Upper lobe of right lung (tissue), 1 donor: Measurements from ENCODE around the gene MYO7A. TPM values are rescaled to one million over a fixed set of nuclear protein-coding genes. Genes with fewer than 3 reads are reported as not detected.

Experiments used
- ATAC-seq: fragments of 200-7000 bp; cut with Tn5 transposase; one replicate; pipeline ENCODE4 v1.9.1; 2020; ENCODE audit warnings: mild to moderate bottlenecking, moderate library complexity
- DNase-seq: peaks from one replicate; pipeline ENCODE4 v3.0.0-alpha.2; 2020
- H3K27ac ChIP-seq: fragments of 200-600 bp; one replicate; pipeline ENCODE4 v1.8.0; 2022
- H3K27me3 ChIP-seq: fragments of 200-600 bp; one replicate; pipeline ENCODE4 v1.8.0; 2022; ENCODE audit warnings: mild to moderate bottlenecking
- H3K36me3 ChIP-seq: fragments of 200-600 bp; one replicate; pipeline ENCODE4 v1.8.0; 2022
- H3K4me1 ChIP-seq: fragments of 200-600 bp; one replicate; pipeline ENCODE4 v1.8.0; 2022
- H3K4me3 ChIP-seq: fragments of 200-600 bp; one replicate; pipeline ENCODE4 v1.8.0; 2022; ENCODE audit warnings: mild to moderate bottlenecking
- H3K9me3 ChIP-seq: fragments of 200-600 bp; one replicate; pipeline ENCODE4 v1.8.0; 2022
- CTCF ChIP-seq: fragments of 200-600 bp; IDR thresholded peaks from one replicate; pipeline ENCODE4 v1.8.0; 2022; ENCODE audit warnings: antibody characterized with exemption
- intact Hi-C: fragments of 100-400 bp; cut with DNase I; formaldehyde crosslinking; loops from one replicate; pipeline ENCODE4 v1.11.0; 2022
- total RNA-seq: library from RNA; stranded (reverse); fragmentation: NEBNext Ultra II Directional; extraction: Animal tissue kit (Norgen Biotek cat#: 25700); gene quantifications from one replicate; pipeline ENCODE4 v1.2.1, GENCODE V29; 2021
- donor health status: DM: no; HTN: yes; CAD: no; lungs with severe emphysema.

MYO7A gene
- total RNA-seq, 1 donor from 2014 or later: 3.6 TPM

- H3K27ac ChIP-seq: no peak overlapping the region
- ATAC-seq (no peak), DNase-seq (no peak)
- H3K27me3 ChIP-seq: no peaks in the 10 kb centered on the region
- no peaks in the 10 kb centered on the region for H3K9me3 ChIP-seq
- peaks cover 13% of the 10 kb centered on the region for H3K4me1 ChIP-seq
- no peak overlapping the region for H3K4me3 ChIP-seq
- peaks cover 8% of the 10 kb centered on the region for H3K36me3 ChIP-seq
- TF ChIP-seq CTCF: no peak
- intact Hi-C loops: no loop called here
These were observed 2.9 kb upstream of the MYO7A start for GRCh38 chr11:77125191-77125590.

- no peak for DNase-seq
- H3K4me1 ChIP-seq: peaks cover 13% of the 10 kb centered on the region
- no peaks in the 10 kb centered on the region for H3K9me3 ChIP-seq
- TF ChIP-seq CTCF: no peak
- no peak overlapping the region for H3K4me3 ChIP-seq
- peaks cover 7% of the 10 kb centered on the region for H3K36me3 ChIP-seq
- intact Hi-C loops: no loop called here
- ATAC-seq: no peak
- no peak overlapping the region for H3K27ac ChIP-seq
- no peaks in the 10 kb centered on the region for H3K27me3 ChIP-seq
These were observed 2.4 kb upstream of the MYO7A start for GRCh38 chr11:77125695-77126094.

- intact Hi-C loops: no loop called here
- ATAC-seq: no peak
These were observed 1.8 kb upstream of the MYO7A start for GRCh38 chr11:77126156-77126775.

GRCh38 chr11:77126861-77127234 lies 1.2 kb upstream of the MYO7A start:
- H3K27ac ChIP-seq: no peak overlapping the region
- peak overlapping the region; percentile 30 for H3K4me3 ChIP-seq
- H3K36me3 ChIP-seq: no peaks in the 10 kb centered on the region

More at GRCh38 chr11:77126156-77126775, 1.8 kb upstream of the MYO7A start:
- no peaks in the 10 kb centered on the region for H3K9me3 ChIP-seq
- H3K4me1 ChIP-seq: peaks cover 19% of the 10 kb centered on the region
- peaks cover under 1% of the 10 kb centered on the region for H3K36me3 ChIP-seq
- TF ChIP-seq CTCF: no peak
- H3K27me3 ChIP-seq: no peaks in the 10 kb centered on the region
- H3K4me3 ChIP-seq: no peak overlapping the region
- DNase-seq: no peak
- H3K27ac ChIP-seq: no peak overlapping the region

GRCh38 chr11:77127235-77127911 lies 673 bp upstream of the MYO7A start:
- Histone ChIP-seq H3K27ac (no peak overlapping the region), H3K4me3 (peak overlapping the region; percentile 30), H3K9me3 (no peaks in the 10 kb centered on the region), H3K4me1 (peaks cover 20% of the 10 kb centered on the region), H3K36me3 (no peaks in the 10 kb centered on the region), H3K27me3 (no peaks in the 10 kb centered on the region)
- DNase-seq (peak; percentile 78), ATAC-seq (peak; percentile 75)
- peak; percentile 98 for TF ChIP-seq CTCF
- intact Hi-C loops: no loop called here

More at GRCh38 chr11:77126861-77127234, 1.2 kb upstream of the MYO7A start:
- no peak for DNase-seq
- H3K4me1 ChIP-seq: peaks cover 20% of the 10 kb centered on the region
- no peak for TF ChIP-seq CTCF
- no peaks in the 10 kb centered on the region for H3K27me3 ChIP-seq
- peak; percentile 2 for ATAC-seq
- intact Hi-C loops: no loop called here
- no peaks in the 10 kb centered on the region for H3K9me3 ChIP-seq
